Calu3 (cell line): ENCODE measurements around the gene RADIL. TPM values are rescaled to one million over a fixed set of nuclear protein-coding genes. Genes with fewer than 3 reads are reported as not detected.

Source experiments
- BruUV-seq: library from RNA; stranded (reverse); fragments of 400-500 nt; replicated peaks from 2 replicates; lab custom pipeline; 2021; lab: Mats Ljungman, UMichigan
- CTCF ChIA-PET: fragments of 300-600 bp; sonication (Branson Sonifier 250); formaldehyde crosslinking; loops from one replicate; lab custom pipeline; 2022; ENCODE audit warnings: antibody characterized with exemption; lab: Charles Lee
- DNase-seq: peaks from one replicate; pipeline ENCODE4 v3.0.0; 2022
- H3K27ac Mint-ChIP-seq: one replicate; pipeline ENCODE4 v1.8.0; 2022; ENCODE audit warnings: mixed read lengths; ENCODE audit not compliant: unreplicated experiment
- H3K27me3 Mint-ChIP-seq: one replicate; pipeline ENCODE4 v1.8.0; 2022; ENCODE audit warnings: mixed read lengths; ENCODE audit not compliant: unreplicated experiment
- H3K36me3 Mint-ChIP-seq: one replicate; pipeline ENCODE4 v1.8.0; 2022; ENCODE audit warnings: mild to moderate bottlenecking, moderate library complexity, mixed read lengths; ENCODE audit not compliant: insufficient read depth, unreplicated experiment
- H3K4me1 Mint-ChIP-seq: one replicate; pipeline ENCODE4 v1.8.0; 2022; ENCODE audit warnings: mild to moderate bottlenecking, low read depth, mixed read lengths; ENCODE audit not compliant: unreplicated experiment
- H3K4me3 Mint-ChIP-seq: one replicate; pipeline ENCODE4 v1.8.0; 2022; ENCODE audit warnings: mild to moderate bottlenecking, low read depth, moderate library complexity, mixed read lengths; ENCODE audit not compliant: unreplicated experiment
- H3K9me3 Mint-ChIP-seq: one replicate; pipeline ENCODE4 v1.8.0; 2022; ENCODE audit warnings: low read depth, mixed read lengths; ENCODE audit not compliant: unreplicated experiment
- CTCF ChIP-seq: fragments of 200-600 bp; IDR thresholded peaks from one replicate; pipeline ENCODE4 v1.8.0; 2022; ENCODE audit warnings: antibody characterized with exemption; ENCODE audit not compliant: unreplicated experiment
- intact Hi-C: fragments of 100-400 bp; cut with micrococcal nuclease; formaldehyde crosslinking; loops from one replicate; pipeline ENCODE4 v1.10.0; 2022; ENCODE audit not compliant: unreplicated experiment
- total RNA-seq: library from RNA; stranded (reverse); gene quantifications from 2 replicates; pipeline ENCODE4 v1.2.3, GENCODE V29; 2022

The RADIL gene
- total RNA-seq, 1 experiment from 2014 or later, result 1.8 TPM

DNA sequence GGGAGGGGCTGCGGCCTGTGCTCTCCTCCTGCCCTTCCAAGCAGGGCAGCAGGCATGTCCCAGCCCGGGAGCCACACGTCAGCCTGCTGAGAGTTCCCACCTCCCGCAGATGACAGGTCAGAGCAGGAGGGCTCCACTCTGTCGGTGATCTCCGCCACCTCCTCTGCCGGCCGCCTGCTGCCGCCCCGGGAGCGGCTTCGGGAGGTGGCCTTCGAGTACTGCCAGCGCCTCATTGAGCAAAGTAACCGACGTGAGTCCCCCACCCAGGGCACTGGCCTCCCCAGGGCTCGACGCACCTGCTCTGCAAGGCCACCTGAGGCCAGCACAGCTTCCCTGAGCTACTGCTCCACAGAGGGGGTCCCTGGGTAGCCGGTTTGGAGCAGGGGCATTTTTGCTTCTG, 98.7 kb downstream of the RADIL start:
- H3K9me3 Mint-ChIP-seq, result no peaks in the 10 kb centered on the region
- BruUV-seq, result no TSS peak
- H3K4me3 Mint-ChIP-seq, result no peak overlapping the region
- DNase-seq, result no peak
- H3K4me1 Mint-ChIP-seq, result no peaks in the 10 kb centered on the region
- peaks cover 80% of the 10 kb centered on the region for H3K36me3 Mint-ChIP-seq
- no peak overlapping the region for H3K27ac Mint-ChIP-seq
- intact Hi-C loops, result no loop called here
- CTCF ChIA-PET, result no interaction called here
- no peak for TF ChIP-seq CTCF
- no peaks in the 10 kb centered on the region for H3K27me3 Mint-ChIP-seq

DNA sequence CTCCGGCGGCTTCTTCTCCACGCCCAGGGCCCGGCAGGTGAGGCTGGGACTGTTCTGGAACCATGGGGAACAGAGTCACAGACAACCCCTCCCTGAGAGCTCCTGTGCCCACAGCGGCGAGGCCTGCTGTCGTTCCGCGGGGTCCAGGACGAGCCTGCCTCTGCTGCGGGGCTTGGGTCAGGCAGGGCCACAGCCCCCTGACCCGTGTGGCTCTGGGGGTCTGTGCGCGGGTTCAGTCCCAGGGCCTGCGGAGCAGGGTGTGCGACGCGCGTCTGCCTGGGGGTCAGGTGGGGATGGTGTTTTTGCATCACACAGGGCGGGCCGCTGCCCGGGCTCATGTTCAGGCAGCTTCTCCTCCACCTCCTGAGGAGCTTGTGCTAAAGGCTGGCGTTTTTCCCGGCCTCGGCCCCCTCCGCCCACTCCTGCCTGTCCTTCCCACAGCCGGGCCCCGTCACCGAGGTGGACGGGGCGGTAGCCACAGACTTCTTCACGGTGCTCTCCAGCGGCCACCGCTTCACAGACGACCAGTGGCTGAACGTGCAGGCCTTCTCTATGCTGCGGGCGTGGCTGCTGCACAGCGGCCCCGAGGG, 99.7 kb downstream of the RADIL start:
- DNase-seq, result no peak
- no peak overlapping the region for H3K4me3 Mint-ChIP-seq
- H3K27me3 Mint-ChIP-seq, result no peaks in the 10 kb centered on the region
- no peak overlapping the region for H3K27ac Mint-ChIP-seq
- no peaks in the 10 kb centered on the region for H3K4me1 Mint-ChIP-seq
- CTCF ChIA-PET, result no interaction called here
- no TSS peak for BruUV-seq
- intact Hi-C loops, result no loop called here
- H3K36me3 Mint-ChIP-seq, result peaks cover 70% of the 10 kb centered on the region
- TF ChIP-seq CTCF, result no peak
- no peaks in the 10 kb centered on the region for H3K9me3 Mint-ChIP-seq

GRCh38 chr7:4783292-4783652, 100.2 kb downstream of the RADIL start:
- peaks cover 64% of the 10 kb centered on the region for H3K36me3 Mint-ChIP-seq
- CTCF ChIA-PET, result no interaction called here
- BruUV-seq, result no TSS peak
- no peaks in the 10 kb centered on the region for H3K9me3 Mint-ChIP-seq
- no peak overlapping the region for H3K4me3 Mint-ChIP-seq
- intact Hi-C loops, result no loop called here
- TF ChIP-seq CTCF, result no peak
- H3K27ac Mint-ChIP-seq, result no peak overlapping the region
- no peaks in the 10 kb centered on the region for H3K27me3 Mint-ChIP-seq
- DNase-seq, result no peak
- peaks cover 3% of the 10 kb centered on the region for H3K4me1 Mint-ChIP-seq

GRCh38 chr7:4782333-4783291, 100.9 kb downstream of the RADIL start:
- no peak for TF ChIP-seq CTCF
- Mint-ChIP-seq H3K9me3 (no peaks in the 10 kb centered on the region), H3K27me3 (no peaks in the 10 kb centered on the region), H3K27ac (no peak overlapping the region), H3K36me3 (peaks cover 58% of the 10 kb centered on the region), H3K4me1 (peaks cover 10% of the 10 kb centered on the region), H3K4me3 (no peak overlapping the region)
- DNase-seq, result no peak
- BruUV-seq, result no TSS peak
- CTCF ChIA-PET, result no interaction called here
- intact Hi-C loops, result no loop called here
